GM12892 (cell line): ENCODE data around the gene POLG2.

Source experiments
- POLR2A ChIP-seq: IDR thresholded peaks from 2 replicates; pipeline ENCODE4 v1.6.1; 2011; ENCODE audit warnings: low read depth, low read length, control low read depth
- POLR2AphosphoS5 ChIP-seq: IDR thresholded peaks from 2 replicates; pipeline ENCODE4 v1.6.1; 2011; ENCODE audit warnings: low read depth, low read length, control low read depth
- TAF1 ChIP-seq: IDR thresholded peaks from 2 replicates; pipeline ENCODE4 v1.6.1; 2011; ENCODE audit warnings: low read depth, mild to moderate bottlenecking, control low read depth, low read length, borderline replicate concordance

GRCh38 chr17:64457156-64457555 lies 39.7 kb downstream of the POLG2 start:
- no peak for TF ChIP-seq POLR2A
- no peak for TF ChIP-seq TAF1
- no peak for TF ChIP-seq POLR2AphosphoS5
